Smooth muscle cell (in vitro differentiated cells): ENCODE data around the gene PDZD8. TPM values are rescaled to one million over a fixed set of nuclear protein-coding genes. Genes with fewer than 3 reads are reported as not detected.
"Not testable (repeated sequence)": the region's sequence is repeated elsewhere in the genome, so short reads cannot be mapped to it uniquely, and the experiment has no call there.

Source experiments
- DNase-seq: peaks from one replicate; lab custom pipeline; 2025; ENCODE audit not compliant: unreplicated experiment; lab: John Stamatoyannopoulos, UW
- H2AFZ ChIP-seq: fragments of 200-600 bp; sonication (generic); 2 replicates; pipeline ENCODE4 v1.6.0; 2016; ENCODE audit warnings: antibody characterized with exemption, low read depth, mild to moderate bottlenecking
- H3F3A ChIP-seq: fragments of 200-600 bp; sonication (generic); 2 replicates; pipeline ENCODE4 v1.6.0; 2017; ENCODE audit warnings: antibody characterized with exemption, low read depth
- H3K27ac ChIP-seq: fragments of 200-600 bp; sonication (generic); 2 replicates; pipeline ENCODE4 v1.5.1; 2016; ENCODE audit warnings: low read depth, mild to moderate bottlenecking
- H3K27me3 ChIP-seq: fragments of 200-600 bp; sonication (generic); 2 replicates; pipeline ENCODE4 v1.6.1; 2016; ENCODE audit warnings: low read depth, mild to moderate bottlenecking
- H3K36me3 ChIP-seq: fragments of 200-600 bp; sonication (generic); 2 replicates; pipeline ENCODE4 v1.5.1; 2016; ENCODE audit warnings: low read depth
- H3K4me1 ChIP-seq: fragments of 200-600 bp; sonication (generic); 2 replicates; pipeline ENCODE4 v1.5.1; 2016; ENCODE audit warnings: low read depth
- H3K4me2 ChIP-seq: fragments of 200-600 bp; sonication (generic); 2 replicates; pipeline ENCODE4 v1.6.0; 2016; ENCODE audit warnings: mild to moderate bottlenecking
- H3K4me3 ChIP-seq: fragments of 200-600 bp; sonication (generic); 2 replicates; pipeline ENCODE4 v1.5.1; 2016; ENCODE audit warnings: mild to moderate bottlenecking
- H3K79me2 ChIP-seq: fragments of 200-600 bp; sonication (generic); 2 replicates; pipeline ENCODE4 v1.6.0; 2016; ENCODE audit warnings: low read depth, mild to moderate bottlenecking
- H3K9ac ChIP-seq: fragments of 200-600 bp; sonication (generic); 2 replicates; pipeline ENCODE4 v1.6.0; 2016; ENCODE audit warnings: low read depth
- H3K9me3 ChIP-seq: fragments of 200-600 bp; sonication (generic); replicated peaks from 2 replicates; pipeline ENCODE4 v1.5.1; 2016; ENCODE audit warnings: low read depth
- H4K20me1 ChIP-seq: fragments of 200-600 bp; sonication (generic); 2 replicates; pipeline ENCODE4 v1.6.0; 2016; ENCODE audit warnings: low read depth
- CTCF ChIP-seq: fragments of 200-600 bp; sonication (generic); IDR thresholded peaks from 2 replicates; pipeline ENCODE4 v1.5.1; 2017; ENCODE audit warnings: borderline replicate concordance, mild to moderate bottlenecking, antibody characterized with exemption; ENCODE audit not compliant: insufficient read depth, poor library complexity, severe bottlenecking
- WGBS: methylation state at CpG from one replicate; pipeline ENCODE4 v1.1.7; 2016; ENCODE audit warnings: low lambda C conversion rate; 5-methylcytosine and 5-hydroxymethylcytosine counted together
- polyA plus RNA-seq: library from polyadenylated mRNA; unstranded; fragments of >200 nt; fragmentation: Nextera tagmentation; extraction: Ambion mirVana; gene quantifications from 2 replicates; pipeline ENCODE4 v1.2.1, GENCODE V29; 2016
- total RNA-seq: library from RNA; depleted of rRNA; stranded (reverse); fragments of >200 nt; gene quantifications from 2 replicates; pipeline ENCODE4 v1.2.3, GENCODE V29; 2014

Gene PDZD8
- total and polyA plus RNA-seq, 2 experiments from 2014 or later: 6.3 to 22.1 TPM

GRCh38 chr10:117298219-117298618, 77.0 kb downstream of the PDZD8 start:
- Histone ChIP-seq H3K9me3 (no peaks in the 10 kb centered on the region), H3K9ac (no peak overlapping the region), H3F3A (no peaks in the 10 kb centered on the region), H3K4me2 (no peak overlapping the region), H3K27me3 (no peaks in the 10 kb centered on the region), H3K27ac (no peak overlapping the region), H2AFZ (no peak overlapping the region), H3K36me3 (no peaks in the 10 kb centered on the region), H3K4me1 (no peaks in the 10 kb centered on the region), H4K20me1 (peaks cover 58% of the 10 kb centered on the region), H3K4me3 (no peak overlapping the region), H3K79me2 (peaks cover 14% of the 10 kb centered on the region)
- no peak for TF ChIP-seq CTCF
- 83% methylated on average over 1 of the region's 1 CpG for WGBS
- no peak for DNase-seq

DNA sequence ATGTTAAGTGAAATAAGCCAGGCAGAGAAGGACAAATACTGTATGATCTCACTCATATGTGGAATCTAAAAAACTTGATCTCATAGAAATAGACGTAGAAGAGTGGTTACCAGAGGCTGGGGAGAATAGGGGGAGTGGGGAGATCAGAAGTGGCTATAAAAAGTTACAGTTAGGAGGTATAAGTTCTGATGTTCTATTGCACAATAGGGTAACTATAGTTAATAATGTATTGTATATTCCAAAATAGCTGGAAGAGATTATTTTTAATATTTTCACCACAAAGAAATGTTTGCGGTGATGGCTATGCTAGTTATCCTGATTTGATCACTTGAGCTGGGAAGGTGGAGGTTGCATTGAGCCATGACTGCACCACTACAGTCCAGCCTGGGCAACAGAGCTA, 80.5 kb downstream of the PDZD8 start:
- Histone ChIP-seq H3K36me3 (no peaks in the 10 kb centered on the region), H3K4me2 (no peak overlapping the region), H3F3A (no peaks in the 10 kb centered on the region), H3K9me3 (no peaks in the 10 kb centered on the region), H2AFZ (no peak overlapping the region), H3K4me1 (no peaks in the 10 kb centered on the region), H3K79me2 (peaks cover 8% of the 10 kb centered on the region), H4K20me1 (peaks cover 60% of the 10 kb centered on the region), H3K9ac (no peak overlapping the region), H3K27ac (no peak overlapping the region), H3K27me3 (no peaks in the 10 kb centered on the region), H3K4me3 (no peak overlapping the region)
- WGBS: 100% methylated on average over 2 of the region's 2 CpGs
- TF ChIP-seq CTCF: no peak
- DNase-seq: no peak

GRCh38 chr10:117294039-117294645, 81.1 kb downstream of the PDZD8 start:
- Histone ChIP-seq H3K79me2 (peaks cover 8% of the 10 kb centered on the region), H3K9me3 (no peaks in the 10 kb centered on the region), H3K9ac (no peak overlapping the region), H3K4me3 (no peak overlapping the region), H3F3A (no peaks in the 10 kb centered on the region), H3K36me3 (peaks cover 4% of the 10 kb centered on the region), H3K4me1 (no peaks in the 10 kb centered on the region), H3K27me3 (no peaks in the 10 kb centered on the region), H2AFZ (no peak overlapping the region), H3K4me2 (no peak overlapping the region), H3K27ac (no peak overlapping the region), H4K20me1 (peaks cover 55% of the 10 kb centered on the region)
- WGBS: 100% methylated on average over 1 of the region's 1 CpG
- no peak for TF ChIP-seq CTCF
- DNase-seq: no peak

DNA sequence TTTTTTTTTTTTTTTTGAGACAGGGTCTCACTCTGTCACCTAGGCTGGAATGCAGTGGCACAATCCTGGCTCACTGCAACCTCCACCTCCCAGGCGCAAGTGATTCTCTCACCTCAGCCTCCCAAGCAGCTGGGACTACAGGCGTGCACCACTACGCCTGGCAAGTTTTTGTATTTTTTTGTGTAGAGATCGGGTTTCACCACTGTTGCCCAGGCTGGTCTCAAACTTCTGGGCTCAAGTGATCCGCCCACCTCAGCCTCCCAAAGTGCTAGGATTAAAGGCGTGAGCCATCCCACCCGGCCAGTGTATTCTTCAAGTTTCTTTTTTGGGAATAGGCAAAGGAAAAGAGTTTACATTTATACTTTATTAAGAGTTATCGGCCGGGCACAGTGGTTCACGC, 84.4 kb downstream of the PDZD8 start:
- not testable (repeated sequence) for H3K79me2 ChIP-seq

More for the DNA sequence above, 84.4 kb downstream of the PDZD8 start:
- not testable (repeated sequence) for H2AFZ ChIP-seq, DNase-seq, H3K9me3 ChIP-seq, H3F3A ChIP-seq, H3K36me3 ChIP-seq, H3K9ac ChIP-seq, H3K4me2 ChIP-seq, H3K4me3 ChIP-seq, H3K4me1 ChIP-seq, H3K27ac ChIP-seq, H3K27me3 ChIP-seq
- peaks cover 44% of the 10 kb centered on the region for H4K20me1 ChIP-seq
- WGBS: 93% methylated on average over 10 of the region's 10 CpGs
